GM21423 (cell line): ENCODE measurements around the gene AEBP1.

ENCODE experiments used
- ATAC-seq: cut with Tn5 transposase; IDR thresholded peaks from one replicate; pipeline ENCODE4 v1.9.1; 2021; ENCODE audit warnings: mild to moderate bottlenecking, moderate library complexity; ENCODE audit not compliant: unreplicated experiment

Gene AEBP1

DNA sequence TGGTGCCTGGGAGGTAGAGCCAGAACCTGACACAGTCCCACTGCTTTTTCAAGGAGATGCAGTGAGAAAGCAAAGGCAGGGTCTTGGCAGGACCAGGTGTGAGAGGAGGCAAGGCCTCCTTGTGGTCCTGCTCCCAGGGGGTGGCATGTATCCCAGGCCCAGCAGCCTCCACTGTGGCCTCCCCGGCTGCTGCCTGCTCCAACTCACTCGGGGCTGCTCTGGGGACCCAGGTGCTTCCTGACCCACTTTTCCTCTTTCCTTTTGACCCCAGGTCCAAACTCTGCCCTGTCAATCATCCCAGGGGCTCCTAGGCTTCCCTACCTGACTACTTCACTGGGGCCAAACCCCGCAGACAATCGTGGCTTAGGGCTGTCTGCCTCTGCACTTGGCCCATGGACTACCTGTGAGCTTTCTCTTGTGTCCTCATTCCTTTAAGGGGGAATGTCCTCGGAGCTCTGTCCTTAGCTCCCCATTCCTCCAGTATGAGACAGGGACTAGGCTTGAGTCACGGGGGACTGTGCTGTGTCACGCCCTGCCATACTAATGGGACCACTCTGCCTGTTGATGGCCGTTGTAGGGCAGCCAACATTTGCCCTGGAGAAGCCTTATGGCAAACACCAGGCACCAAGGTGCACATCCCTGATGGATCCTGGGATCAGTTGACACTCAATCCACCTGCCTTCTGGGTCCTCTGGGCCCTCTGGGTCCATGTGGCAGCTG, 1.1 kb upstream of the AEBP1 start:
- no peak for ATAC-seq

DNA sequence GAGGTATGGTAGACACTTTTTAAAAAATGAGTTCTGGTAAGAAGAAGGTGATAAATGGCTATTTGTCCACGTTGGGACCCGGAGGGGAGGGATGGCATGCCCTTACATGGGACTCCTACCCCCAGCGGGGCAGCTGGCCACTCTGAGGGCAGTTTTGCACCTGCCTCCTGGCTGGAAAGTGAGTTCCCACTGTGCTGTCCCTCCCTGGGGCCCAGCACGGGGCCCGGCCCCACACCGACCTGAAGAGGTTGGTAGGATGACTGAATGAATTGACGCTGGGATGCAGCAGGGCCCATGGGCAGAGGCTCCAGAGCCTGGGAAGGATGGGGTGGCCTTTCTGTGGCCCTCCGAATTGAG, 601 bp upstream of the AEBP1 start:
- ATAC-seq = no peak

DNA sequence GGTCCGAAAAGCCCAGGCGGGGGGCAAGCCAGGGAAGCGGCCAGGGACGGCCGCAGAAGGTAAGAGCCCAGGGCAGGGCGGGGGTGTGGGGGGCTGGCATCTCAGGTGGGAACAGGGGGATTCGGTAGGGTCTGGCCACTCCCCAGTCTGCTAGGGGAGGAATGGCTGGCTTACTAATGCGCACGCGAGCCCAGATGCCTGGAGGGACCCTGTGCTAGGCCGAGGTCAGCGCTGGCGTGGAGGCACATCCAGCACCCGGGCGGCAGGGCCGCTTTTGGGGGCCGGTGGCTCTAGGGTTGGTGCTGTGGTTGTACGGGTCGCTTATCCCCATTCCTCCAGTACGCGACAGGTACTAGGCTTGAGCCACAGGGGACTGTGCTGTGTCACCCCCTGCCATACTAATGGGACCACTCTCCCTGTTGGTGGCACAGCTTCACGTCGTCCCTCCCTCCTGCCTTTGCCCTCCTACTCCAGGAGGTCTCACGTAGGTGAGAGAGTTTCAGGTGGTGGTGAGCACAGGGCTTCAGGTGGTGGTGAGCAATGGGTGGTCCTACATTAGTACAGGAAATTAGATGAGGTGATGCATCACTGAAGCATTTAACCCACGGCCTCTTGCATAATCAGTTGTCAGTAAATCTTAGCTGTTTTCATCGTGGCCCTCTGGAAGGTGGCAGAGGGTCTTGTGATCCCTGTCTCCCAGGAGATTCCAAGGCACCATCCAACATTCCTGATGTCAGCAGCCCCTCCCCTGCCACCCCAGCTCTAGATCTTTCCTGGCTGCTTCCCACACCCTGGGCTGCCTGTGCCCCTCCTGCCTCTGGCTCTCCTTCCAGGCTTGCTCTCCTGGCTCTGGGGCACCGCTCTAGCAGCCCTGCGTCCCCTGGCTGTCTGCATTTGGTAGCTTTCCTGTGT, 971 bp downstream of the AEBP1 start:
- no peak for ATAC-seq

DNA sequence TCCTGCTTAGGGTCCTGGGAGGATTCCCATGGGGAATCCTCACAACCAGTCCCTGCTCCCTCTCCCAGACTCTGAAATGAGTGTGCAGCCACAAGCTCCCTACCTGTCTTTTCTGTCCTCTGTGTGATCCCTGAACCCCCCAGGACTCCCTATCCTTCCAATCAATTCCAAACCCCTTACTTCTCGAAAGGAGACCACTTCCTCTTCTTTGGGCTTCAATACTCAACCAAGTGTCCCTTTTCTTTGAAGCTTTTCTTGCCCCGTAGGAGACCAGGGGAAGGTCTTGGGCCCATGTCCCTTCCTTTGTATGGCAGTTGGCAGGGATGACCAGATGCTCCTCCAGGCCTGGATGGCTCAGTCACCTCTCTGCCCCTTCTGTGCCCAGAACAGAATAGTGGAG, 1.7 kb downstream of the AEBP1 start:
- ATAC-seq = no peak

DNA sequence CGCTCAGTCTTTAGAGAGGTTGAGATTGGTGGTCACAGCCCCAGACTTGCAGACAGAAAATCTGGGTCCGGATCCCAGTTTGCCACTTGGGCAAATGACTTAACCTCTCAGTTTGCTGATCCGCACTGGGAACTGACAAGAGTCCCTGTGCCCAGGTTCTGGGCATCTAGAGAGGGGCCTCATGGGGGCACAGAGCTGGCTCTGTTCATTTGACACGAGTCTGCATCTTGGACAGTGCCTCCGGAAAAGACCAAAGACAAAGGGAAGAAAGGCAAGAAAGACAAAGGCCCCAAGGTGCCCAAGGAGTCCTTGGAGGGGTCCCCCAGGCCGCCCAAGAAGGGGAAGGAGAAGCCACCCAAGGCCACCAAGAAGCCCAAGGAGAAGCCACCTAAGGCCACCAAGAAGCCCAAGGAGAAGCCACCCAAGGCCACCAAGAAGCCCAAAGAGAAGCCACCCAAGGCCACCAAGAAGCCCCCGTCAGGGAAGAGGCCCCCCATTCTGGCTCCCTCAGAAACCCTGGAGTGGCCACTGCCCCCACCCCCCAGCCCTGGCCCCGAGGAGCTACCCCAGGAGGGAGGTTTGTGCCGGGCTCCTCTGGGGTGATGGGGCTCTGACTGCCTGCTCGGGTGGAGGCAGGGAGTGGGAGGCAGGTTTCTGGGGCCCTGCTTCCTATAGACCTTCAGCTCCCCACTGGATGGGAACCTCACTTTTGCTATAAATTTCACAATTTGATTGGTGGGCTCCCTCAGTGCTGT, 2.3 kb downstream of the AEBP1 start:
- no peak for ATAC-seq

DNA sequence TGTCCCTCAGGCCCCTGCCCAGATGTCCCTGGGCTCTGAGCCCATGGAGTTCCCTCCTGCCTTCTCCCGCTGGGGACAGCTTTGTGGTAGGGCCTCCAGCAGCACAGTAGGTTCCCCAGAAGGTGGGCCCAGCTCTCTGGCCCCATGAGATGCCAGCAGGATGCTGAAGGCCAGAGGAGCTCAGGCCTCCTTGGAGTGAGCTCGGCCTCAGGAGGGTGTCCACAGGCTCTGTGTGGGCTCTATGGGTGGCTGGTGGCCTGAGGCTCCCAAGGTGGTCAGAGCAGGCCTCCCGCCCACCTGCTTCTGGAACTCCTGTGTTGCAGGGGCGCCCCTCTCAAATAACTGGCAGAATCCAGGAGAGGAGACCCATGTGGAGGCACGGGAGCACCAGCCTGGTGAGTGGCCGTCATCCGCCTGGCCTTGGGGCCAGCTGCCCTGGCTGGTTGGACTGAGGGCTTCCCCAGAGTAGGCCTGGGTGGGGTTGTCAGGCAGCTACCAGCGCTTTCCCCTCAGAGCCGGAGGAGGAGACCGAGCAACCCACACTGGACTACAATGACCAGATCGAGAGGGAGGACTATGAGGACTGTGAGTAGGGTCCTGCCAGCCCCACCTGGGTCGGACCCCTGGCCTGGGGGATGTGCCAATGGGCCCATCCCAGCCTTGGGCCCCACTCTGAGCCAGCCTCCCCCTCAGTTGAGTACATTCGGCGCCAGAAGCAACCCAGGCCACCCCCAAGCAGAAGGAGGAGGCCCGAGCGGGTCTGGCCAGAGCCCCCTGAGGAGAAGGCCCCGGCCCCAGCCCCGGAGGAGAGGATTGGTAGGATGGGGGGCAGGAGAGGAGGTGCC, 3.2 kb downstream of the AEBP1 start:
- no peak for ATAC-seq

DNA sequence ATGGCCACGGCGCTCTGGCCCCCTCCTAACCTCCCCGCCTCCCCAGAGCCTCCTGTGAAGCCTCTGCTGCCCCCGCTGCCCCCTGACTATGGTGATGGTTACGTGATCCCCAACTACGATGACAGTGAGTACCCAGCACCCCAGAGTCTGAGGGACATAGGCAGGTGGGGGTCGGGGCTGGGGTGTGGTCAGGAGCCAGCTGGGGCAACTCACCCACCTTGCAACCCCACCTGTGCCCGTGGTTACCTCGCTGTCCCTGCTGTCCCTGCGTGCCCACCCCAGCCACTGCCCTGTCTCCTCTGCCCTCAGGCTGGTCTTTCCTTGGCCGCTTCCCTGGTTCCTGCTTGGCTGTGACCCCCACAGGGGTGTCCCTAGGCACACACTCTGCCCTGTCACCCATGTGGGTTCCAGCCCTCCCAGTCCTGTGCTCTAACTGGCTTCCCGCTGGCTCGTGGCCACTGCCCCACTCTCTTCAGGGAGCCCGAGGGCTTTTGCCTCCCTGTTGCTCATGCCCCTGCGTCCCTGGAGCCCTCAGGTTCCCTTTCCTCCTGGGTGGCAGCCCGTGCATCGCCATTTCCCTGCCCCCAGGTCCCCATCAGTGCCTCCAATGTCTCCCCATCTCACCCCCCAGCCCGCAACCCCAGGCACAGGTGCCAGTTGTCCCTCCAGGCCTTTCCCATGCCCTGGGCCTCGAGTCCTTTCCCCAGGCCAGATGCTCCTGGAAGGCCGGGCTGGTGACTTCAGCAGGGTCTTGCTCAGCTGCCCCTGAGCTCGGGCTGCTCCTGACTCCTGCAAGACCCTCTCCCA, 4.0 kb downstream of the AEBP1 start:
- ATAC-seq = no peak

DNA sequence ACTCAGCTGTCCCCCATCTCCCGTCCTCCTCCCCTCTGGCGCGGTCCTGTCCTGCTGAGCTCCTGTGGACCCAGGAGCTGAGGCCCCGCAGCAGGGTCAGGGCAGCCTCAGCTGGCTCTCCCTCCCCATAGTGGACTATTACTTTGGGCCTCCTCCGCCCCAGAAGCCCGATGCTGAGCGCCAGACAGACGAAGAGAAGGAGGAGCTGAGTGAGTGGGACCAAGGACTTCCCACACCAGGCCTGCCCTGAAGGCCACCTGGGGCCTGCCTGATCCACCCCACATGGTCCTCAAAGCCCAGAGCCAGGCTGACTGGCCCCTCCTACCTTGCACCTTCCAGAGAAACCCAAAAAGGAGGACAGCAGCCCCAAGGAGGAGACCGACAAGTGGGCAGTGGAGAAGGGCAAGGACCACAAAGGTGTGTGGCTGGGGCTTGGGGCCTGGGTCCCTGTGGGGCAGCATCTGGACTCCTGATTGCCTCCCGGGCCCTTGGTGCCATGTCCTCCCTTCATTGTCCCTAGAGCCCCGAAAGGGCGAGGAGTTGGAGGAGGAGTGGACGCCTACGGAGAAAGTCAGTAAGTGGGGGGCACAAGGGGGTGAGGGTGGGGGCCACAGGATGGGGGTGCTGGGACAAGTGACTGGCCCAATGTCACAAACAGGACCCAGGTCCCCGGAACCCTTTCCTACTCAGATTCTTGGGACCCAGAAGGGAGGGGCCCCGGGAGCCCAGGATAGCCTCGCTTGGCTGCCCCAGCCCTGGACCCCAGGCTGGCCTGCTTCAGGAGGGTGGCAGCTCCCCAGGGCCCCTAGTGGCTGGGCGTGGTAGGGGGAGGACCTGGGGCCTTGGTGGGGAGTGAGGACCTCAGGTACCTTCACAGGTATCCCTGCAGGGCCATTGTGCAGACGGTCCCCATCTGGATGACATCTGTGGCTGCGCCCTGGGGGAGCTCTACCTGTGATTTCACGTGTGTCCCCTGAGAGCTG, 4.9 kb downstream of the AEBP1 start:
- no peak for ATAC-seq

DNA sequence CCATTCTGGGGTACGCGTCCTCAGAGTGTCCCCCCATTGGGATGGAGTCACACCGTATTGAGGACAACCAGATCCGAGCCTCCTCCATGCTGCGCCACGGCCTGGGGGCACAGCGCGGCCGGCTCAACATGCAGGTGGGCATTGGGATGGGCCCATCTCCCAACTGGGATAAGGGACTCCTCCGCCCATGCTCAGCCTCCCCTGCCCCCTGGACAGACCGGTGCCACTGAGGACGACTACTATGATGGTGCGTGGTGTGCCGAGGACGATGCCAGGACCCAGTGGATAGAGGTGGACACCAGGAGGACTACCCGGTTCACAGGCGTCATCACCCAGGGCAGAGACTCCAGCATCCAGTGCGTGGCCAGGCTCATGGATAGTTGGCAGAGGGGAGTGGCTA, 5.8 kb downstream of the AEBP1 start:
- ATAC-seq = no peak

DNA sequence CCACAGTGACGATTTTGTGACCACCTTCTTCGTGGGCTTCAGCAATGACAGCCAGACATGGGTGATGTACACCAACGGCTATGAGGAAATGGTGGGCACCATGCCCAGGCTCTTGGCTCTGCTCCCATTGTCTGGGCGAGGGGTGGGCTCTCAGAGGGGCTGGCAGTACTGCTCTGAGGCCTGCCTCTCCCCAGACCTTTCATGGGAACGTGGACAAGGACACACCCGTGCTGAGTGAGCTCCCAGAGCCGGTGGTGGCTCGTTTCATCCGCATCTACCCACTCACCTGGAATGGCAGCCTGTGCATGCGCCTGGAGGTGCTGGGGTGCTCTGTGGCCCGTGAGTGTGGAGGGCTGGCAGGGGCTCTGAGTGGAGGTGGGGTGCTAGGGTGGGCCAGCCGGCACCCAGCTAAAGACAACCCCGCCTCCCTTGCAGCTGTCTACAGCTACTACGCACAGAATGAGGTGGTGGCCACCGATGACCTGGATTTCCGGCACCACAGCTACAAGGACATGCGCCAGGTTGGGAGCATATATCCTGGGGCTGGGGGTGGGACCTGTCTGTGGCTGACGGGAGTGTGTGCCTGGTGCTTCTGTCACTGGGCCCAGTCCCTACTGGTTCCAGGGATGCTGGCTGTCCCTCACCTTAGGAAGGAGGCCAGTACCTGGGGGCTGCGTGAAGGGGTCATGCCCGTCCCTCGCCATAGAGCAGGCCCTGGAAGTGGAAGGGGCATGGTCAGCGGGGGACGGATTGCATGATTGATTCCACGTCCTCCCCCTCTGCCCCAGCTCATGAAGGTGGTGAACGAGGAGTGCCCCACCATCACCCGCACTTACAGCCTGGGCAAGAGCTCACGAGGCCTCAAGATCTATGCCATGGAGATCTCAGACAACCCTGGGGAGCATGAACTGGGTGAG, 6.8 kb downstream of the AEBP1 start:
- ATAC-seq = no peak

DNA sequence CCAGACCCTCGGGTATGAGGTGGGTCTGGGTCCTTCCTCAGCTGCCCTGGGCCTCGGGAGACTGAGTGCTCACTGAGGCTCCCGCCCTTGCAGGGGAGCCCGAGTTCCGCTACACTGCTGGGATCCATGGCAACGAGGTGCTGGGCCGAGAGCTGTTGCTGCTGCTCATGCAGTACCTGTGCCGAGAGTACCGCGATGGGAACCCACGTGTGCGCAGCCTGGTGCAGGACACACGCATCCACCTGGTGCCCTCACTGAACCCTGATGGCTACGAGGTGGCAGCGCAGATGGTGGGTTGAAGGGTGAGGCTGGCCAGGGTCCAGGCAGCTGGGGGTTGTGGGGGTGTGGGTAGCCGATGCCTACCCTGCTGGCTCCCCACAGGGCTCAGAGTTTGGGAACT, 7.6 kb downstream of the AEBP1 start:
- no peak for ATAC-seq

DNA sequence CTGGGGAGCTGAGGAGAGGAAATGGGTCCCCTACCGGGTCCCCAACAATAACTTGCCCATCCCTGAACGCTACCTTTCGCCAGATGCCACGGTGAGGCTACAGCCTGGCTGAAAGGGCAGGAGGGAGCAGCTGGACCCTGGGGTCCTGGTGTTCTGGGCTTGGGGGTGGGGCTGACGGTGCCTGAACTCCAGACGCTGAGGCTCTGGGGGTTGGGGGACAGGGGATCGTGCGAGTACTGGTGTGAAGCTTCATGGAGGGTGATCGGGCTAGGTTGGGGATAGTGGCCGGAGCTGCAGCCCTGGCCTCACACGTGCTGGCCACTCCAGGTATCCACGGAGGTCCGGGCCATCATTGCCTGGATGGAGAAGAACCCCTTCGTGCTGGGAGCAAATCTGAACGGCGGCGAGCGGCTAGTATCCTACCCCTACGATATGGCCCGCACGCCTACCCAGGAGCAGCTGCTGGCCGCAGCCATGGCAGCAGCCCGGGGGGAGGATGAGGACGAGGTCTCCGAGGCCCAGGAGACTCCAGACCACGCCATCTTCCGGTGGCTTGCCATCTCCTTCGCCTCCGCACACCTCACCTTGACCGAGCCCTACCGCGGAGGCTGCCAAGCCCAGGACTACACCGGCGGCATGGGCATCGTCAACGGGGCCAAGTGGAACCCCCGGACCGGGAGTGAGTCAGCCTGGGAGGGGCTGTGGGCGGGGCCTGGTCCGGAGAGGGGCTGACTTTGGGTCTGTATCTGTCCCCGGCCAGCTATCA, 8.3 kb downstream of the AEBP1 start:
- ATAC-seq = no peak

DNA sequence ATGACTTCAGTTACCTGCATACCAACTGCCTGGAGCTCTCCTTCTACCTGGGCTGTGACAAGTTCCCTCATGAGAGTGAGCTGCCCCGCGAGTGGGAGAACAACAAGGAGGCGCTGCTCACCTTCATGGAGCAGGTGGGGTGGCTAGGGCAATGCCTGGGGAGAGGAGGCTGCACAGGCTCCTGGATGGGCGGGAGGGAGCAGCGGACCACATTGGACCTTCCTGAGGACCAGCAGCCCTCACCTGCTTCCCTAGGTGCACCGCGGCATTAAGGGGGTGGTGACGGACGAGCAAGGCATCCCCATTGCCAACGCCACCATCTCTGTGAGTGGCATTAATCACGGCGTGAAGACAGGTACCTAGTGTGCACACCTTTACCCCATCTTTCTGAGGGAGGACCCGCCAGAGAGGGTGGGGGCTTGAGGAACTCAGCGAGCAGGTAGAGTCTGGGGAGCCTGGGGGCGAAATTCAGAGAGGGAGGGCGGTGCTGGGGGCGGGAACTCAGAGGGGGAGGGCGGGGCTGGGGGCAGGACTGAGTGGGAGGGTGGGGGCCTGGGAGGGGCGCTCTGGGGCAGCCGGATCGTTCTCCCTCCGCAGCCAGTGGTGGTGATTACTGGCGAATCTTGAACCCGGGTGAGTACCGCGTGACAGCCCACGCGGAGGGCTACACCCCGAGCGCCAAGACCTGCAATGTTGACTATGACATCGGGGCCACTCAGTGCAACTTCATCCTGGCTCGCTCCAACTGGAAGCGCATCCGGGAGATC, 9.0 kb downstream of the AEBP1 start:
- no peak for ATAC-seq

DNA sequence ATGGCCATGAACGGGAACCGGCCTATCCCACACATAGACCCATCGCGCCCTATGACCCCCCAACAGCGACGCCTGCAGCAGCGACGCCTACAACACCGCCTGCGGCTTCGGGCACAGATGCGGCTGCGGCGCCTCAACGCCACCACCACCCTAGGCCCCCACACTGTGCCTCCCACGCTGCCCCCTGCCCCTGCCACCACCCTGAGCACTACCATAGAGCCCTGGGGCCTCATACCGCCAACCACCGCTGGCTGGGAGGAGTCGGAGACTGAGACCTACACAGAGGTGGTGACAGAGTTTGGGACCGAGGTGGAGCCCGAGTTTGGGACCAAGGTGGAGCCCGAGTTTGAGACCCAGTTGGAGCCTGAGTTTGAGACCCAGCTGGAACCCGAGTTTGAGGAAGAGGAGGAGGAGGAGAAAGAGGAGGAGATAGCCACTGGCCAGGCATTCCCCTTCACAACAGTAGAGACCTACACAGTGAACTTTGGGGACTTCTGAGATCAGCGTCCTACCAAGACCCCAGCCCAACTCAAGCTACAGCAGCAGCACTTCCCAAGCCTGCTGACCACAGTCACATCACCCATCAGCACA, 9.7 kb downstream of the AEBP1 start:
- no peak for ATAC-seq

DNA sequence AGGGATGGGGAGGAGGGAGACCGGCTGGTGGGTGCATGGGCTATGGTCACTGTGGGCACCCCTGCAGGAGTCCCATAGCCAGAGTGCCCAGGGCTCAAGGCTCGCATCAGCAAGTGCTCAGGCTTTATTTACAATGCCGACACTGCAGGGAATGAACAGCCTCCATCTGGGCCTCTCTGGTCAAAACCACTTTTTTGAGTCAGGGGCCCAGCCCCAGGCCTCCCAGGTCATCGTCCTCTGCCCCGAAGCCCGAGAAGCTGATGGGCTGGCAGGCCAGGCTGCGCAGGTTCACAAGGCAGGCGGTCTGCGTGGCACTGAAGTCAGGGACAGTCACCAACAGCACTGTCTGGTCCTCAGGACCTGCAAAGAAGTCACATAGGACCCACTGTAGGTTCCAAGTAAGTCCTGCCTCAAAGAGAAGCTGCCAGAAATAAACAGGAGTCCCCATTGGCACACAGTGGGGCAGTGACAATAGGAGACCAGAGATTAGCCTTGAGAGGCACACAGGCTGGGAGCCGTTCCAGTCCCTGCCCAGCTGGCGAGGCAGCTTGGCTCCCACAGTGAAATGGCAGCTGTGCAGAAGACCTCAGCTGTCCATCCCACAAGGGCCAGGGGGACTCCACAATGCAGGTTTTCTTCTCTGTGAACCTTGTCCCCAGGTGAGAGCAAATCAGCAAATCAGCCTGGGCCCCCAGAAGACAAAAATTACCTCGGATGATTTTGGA, 10.6 kb downstream of the AEBP1 start:
- ATAC-seq = no peak
